LNCaP clone FGC (cell line): Measurements from ENCODE around the gene ZNF814.
"Not testable (repeated sequence)": the region's sequence is repeated elsewhere in the genome, so short reads cannot be mapped to it uniquely, and the experiment has no call there.

Source experiments
- DNase-seq: peaks from one replicate; pipeline ENCODE4 v3.0.0-alpha.2; 2011; ENCODE audit warnings: low read depth
- H3K4me3 ChIP-seq: 2 replicates; pipeline ENCODE4 v1.5.1; 2011; ENCODE audit warnings: mild to moderate bottlenecking, low read depth, low read length, control low read depth
- TF ChIP-seq, protein P1 (sequence below): IDR thresholded peaks from 2 replicates; pipeline ENCODE4 v1.5.1; 2012; ENCODE audit warnings: mild to moderate bottlenecking; ENCODE audit not compliant: control insufficient read depth, insufficient read depth; ENCODE audit errors: extremely low read depth

The ZNF814 gene

DNA sequence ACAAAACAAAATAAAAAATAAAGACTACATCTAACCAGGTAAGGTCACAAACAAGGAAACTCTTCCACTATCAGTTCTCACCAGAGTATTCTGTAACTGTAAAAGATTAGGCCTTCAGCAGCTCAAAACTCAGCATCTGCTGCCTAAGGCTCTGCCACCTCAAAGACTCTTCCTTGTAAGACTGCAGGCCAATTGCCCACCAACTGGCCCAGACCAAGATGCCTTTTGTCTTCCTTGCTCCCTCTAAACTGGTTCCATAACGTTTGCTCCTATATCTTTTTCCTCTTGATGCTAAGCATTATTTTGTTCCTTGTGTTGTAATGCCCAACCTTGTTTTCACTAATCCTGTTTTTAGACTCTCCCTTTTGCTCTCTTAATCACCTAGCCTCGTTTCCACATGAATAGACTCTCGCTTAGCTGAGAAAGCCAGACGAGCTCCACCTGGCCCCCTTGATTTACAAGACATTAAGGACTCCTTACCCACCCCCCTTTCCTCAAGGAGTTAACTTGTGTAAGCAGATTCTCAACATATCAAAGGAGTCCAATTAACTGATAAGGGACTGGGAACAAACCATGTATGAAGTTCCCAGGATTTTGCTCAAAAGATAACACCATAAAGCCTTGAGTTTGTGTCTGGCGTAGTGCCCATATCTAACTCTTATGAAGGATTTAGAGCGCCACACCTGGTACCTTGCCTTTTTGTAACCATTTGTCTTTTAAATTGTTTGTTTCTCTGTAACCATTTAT is 1.5 kb downstream of the ZNF814 start:
- DNase-seq = peak; percentile 36
- H3K4me3 ChIP-seq = peak overlapping the region; percentile 99
- TF ChIP-seq, protein P1, sequence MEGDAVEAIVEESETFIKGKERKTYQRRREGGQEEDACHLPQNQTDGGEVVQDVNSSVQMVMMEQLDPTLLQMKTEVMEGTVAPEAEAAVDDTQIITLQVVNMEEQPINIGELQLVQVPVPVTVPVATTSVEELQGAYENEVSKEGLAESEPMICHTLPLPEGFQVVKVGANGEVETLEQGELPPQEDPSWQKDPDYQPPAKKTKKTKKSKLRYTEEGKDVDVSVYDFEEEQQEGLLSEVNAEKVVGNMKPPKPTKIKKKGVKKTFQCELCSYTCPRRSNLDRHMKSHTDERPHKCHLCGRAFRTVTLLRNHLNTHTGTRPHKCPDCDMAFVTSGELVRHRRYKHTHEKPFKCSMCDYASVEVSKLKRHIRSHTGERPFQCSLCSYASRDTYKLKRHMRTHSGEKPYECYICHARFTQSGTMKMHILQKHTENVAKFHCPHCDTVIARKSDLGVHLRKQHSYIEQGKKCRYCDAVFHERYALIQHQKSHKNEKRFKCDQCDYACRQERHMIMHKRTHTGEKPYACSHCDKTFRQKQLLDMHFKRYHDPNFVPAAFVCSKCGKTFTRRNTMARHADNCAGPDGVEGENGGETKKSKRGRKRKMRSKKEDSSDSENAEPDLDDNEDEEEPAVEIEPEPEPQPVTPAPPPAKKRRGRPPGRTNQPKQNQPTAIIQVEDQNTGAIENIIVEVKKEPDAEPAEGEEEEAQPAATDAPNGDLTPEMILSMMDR = peak; percentile 43

DNA sequence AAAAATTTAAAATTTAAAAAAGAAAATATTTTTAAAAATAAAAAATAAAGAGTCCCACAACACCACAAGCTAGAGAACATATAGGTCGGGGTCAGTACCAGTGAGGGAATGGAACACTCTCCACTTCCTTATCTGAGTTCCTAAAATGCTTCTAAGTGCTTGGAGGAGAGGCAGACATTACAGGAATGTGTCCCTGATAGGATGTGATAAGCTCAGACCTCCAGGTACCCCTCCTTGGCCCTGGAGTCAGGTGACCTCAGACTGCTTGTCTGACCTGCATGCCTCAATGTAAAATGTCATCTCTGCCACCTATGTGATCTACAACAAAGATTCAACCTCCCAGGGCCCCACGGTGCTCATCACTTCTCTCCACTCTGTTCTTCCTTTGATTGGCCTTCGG is 2.8 kb downstream of the ZNF814 start:
- DNase-seq = no peak
- no peak overlapping the region for H3K4me3 ChIP-seq
- TF ChIP-seq, protein P1 = no peak

DNA sequence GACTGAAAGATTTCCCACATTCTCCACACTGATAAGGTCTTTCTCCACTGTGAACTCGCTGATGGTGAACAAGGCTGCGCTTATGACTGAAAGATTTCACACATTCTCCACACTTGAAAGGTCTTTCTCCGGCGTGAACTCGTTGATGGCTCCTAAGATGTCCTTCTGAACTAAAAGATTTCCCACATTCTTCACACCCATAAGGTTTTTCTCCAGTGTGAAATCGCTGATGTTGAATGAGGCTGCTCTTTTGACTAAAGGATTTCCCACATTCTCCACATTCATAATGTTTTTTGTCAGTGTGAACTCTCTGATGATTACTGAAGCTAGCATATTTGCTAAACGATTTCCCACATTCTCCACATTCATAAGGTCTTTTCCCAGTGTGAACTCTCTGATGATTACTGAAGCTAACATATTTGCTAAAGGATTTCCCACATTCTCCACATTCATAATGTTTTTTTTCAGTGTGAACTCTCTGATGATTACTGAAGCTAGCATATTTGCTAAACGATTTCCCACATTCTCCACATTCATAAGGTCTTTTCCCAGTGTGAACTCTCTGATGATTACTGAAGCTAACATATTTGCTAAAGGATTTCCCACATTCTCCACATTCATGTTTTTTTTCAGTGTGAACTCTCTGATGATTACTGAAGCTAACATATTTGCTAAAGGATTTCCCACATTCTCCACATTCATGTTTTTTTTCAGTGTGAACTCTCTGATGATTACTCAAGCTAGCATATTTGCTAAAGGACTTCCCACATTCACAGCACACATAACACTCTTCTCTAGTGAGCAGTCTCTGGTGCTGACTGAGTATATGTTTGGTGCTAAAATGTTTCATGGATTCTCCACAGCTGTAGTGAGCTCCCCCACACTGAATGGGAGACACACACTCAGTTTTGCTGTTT is 14.7 kb downstream of the ZNF814 start:
- H3K4me3 ChIP-seq, DNase-seq: not testable (repeated sequence)

DNA sequence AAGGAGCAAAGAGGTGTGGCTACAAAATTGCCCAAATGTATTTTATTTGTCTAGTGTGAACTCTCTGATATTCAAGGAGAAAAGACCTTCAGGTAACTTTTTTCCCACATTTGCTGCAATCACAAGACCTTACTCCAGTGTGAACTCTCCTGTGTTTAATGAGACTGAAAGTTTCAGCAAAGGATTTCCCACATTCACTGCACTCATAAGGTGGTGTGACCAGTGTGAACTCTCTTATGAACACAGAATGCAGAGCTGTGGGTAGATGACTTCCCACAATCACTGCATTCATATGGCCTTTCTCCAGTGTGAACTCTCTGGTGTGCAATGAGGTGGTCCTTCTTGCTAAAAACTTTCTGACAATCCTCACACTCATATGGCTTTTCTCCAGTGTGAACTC is 16.4 kb downstream of the ZNF814 start:
- no peak for DNase-seq
- TF ChIP-seq, protein P1 = no peak
- no peak overlapping the region for H3K4me3 ChIP-seq

DNA sequence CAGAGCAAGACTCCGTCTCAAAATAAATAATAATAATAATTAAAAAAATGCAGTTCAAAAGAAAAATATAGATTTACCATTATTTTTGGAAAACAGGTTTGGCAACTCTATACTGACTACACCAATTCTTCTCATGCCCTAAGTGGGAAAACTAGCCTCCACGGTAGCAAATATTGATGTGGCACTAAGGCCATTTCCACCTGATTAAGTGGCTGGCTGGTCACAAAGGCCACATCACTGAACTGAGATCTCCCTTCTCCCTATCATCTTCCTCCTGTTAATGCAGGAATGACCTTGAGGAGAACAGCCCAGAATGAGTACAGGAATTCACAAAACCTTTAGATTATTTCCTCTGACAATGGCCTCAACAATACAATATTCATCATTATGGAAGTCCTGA is 18.6 kb downstream of the ZNF814 start:
- TF ChIP-seq, protein P1 = no peak
- no peak overlapping the region for H3K4me3 ChIP-seq
- no peak for DNase-seq

DNA sequence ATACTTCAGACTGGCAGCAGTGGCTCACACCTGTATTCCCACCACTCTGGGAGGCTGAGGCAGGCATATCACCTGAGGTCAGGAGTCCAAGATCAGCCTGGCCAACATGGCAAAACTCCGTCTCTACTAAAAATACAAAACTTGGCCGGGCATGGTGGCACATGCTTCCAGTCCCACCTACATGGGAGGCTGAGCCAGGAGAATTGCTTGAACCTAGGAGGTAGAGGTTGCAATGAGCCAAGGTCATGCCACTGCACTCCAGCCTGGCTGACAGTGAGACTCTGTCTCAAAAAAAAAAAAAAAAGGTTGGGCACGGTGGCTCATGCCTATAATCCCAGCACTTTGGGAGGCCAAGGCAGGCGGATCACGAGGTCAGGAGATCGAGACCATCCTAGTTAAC is 19.2 kb downstream of the ZNF814 start:
- not testable (repeated sequence) for H3K4me3 ChIP-seq, DNase-seq

DNA sequence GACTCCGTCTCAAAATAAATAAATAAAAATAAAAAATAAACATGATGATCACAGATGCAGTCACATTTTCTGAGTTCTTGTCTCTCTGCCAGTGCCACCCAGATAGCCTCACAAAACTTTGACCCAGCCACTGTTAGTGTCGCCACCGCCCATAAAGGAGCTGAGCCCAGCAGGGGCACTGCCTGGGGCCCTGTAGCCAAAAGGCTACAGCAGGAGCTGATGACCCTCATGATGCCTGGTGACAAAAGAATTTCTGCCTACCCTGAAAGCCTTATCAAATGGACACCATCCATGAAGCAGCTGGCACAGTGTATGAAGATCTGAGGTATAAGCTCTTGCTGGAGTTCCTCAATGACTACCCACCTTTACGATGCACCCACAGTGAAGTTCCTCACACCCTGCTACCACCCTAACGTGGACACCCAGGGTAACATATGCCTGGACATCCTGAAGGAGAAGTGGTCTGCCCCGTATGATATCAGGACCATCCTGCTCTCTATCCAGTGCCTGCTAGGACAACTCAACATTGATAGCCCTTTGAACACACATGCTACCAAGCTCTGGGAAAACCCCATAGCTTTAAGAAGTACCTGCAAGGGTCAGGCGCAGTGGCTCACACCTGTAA is 20.9 kb downstream of the ZNF814 start:
- TF ChIP-seq, protein P1 = no peak
- no peak for DNase-seq
- no peak overlapping the region for H3K4me3 ChIP-seq

DNA sequence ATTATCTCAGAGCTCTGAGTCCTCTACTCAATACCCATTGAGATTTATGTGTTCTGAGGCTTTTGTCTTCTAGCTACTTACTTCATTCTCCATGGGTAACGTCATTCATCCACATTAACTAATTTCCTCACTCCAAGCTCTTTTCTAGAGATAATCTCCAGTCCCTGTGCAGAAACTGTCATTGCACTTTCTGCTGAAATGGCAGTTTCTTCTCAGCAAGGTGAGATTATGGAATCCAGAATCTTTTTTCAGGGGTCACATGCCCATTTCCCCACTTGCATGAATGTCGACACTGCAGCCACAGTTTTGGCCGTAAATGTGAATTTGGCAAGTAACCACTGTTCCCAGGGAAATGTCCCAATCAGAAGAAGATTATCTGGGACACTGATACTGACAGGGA is 26.5 kb downstream of the ZNF814 start:
- H3K4me3 ChIP-seq, DNase-seq: not testable (repeated sequence)

DNA sequence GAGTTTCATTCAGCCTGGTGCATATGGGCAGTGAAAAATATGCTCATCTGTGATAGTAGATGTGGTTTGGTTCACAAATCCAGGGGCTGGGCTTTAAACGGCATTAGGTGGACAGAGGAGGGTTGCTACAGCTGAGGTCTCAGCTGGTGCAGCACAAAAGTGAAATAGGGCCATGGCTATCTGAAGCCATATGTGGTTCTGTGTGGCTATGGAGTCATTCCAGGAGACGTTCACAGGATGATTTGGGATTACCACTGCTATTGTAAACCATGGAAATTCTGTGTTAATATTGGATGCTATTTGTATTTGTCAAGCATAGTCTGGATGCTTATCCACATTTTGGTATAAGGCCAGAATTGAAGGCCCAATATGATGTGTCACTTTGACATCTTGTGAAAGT is 34.7 kb downstream of the ZNF814 start:
- H3K4me3 ChIP-seq, DNase-seq: not testable (repeated sequence)

DNA sequence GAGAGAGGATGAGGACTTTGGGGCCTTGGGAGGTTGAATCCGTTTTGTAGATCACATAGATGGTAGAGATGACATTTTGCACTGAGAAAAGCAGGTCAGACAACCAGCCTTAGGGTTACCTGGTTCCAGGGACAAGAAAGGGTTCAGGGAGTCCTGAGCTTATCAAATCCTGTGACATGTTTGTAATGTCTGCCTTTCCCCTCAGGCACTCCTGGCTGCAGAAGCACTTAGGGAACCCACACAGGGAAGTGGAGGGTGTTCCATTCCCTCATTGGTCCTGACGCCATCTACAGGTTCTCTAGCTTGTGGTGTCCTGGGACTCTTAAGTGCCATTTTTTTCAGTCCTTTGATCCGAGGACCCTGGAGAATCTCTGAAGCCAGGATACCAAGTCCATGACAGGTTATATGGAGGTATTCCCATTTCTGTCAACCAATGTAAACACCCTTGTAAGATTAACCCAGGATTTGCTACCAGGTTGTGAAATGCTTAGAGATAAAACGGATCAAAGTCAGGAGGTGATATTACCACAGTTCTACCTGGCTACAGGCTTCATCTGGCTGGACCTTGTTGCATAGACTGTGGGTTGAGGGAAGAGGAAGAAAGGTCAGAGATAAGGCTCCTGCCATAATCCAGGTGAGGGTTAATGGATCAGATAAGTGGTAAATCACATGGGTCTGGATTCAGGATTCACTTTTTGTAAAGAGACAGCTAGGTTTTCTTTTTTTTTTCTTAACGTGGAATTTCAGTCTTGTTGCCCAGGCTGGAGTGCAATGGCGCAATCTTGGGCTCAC is 36.8 kb downstream of the ZNF814 start:
- not testable (repeated sequence) for DNase-seq, H3K4me3 ChIP-seq
